Esophagus muscularis mucosa (tissue), 4 donors: Measurements from ENCODE around the gene SHB. TPM values are rescaled to one million over a fixed set of nuclear protein-coding genes. Genes with fewer than 3 reads are reported as not detected.

Experiments
- DNase-seq: peaks from one replicate; pipeline ENCODE4 v3.0.0-alpha.2; 2017; ENCODE audit errors: extremely low spot score
- H3K27ac ChIP-seq, 4 donors: fragments of 200-600 bp; sonication (generic); replicated peaks in 1 of 4; 1 replicate in 3 of 4; 2 replicates in 1 of 4; pipeline ENCODE4 v1.5.1; 2016 to 2019; ENCODE audit warnings: mild to moderate bottlenecking in 1 of 4
- H3K27me3 ChIP-seq, 4 donors: fragments of 200-600 bp; sonication (generic); one replicate each; pipeline versions ENCODE4 v1.5.1 to v1.6.0; 2016 to 2019
- H3K36me3 ChIP-seq, 4 donors: fragments of 200-600 bp; sonication (generic); one replicate each; pipeline ENCODE4 v1.5.1; 2016 to 2019
- H3K4me1 ChIP-seq, 4 donors: fragments of 200-600 bp; sonication (generic); one replicate each; pipeline ENCODE4 v1.5.1; 2016 to 2019
- H3K4me3 ChIP-seq, 4 donors: fragments of 200-600 bp; sonication (generic); 1 replicate in 2 of 4; 2 replicates in 2 of 4; pipeline ENCODE4 v1.5.1; 2016 to 2019; ENCODE audit warnings: mild to moderate bottlenecking in 4 of 4, moderate library complexity in 1 of 4
- H3K9me3 ChIP-seq, 4 donors: fragments of 200-600 bp; sonication (generic); 1 replicate in 3 of 4; 2 replicates in 1 of 4; pipeline ENCODE4 v1.5.1; 2016 to 2019
- CTCF ChIP-seq, 3 experiments: fragments of 200-600 bp in 2 of 3; fragments of 450-650 bp in 1 of 3; sonication (generic) in 2 of 3; IDR thresholded peaks; one replicate each; pipeline ENCODE4 v1.5.1; 2017 to 2019; ENCODE audit warnings: antibody characterized with exemption in 3 of 3, mild to moderate bottlenecking in 2 of 3, moderate library complexity in 1 of 3
- EP300 ChIP-seq: sonication (generic); formaldehyde crosslinking; IDR thresholded peaks from one replicate; pipeline ENCODE4 v1.6.1; 2017; ENCODE audit warnings: antibody characterized with exemption
- POLR2A ChIP-seq: fragments of 450-650 bp; IDR thresholded peaks from one replicate; pipeline ENCODE4 v1.6.1; 2017; ENCODE audit warnings: antibody characterized with exemption, moderate library complexity, mild to moderate bottlenecking, low read depth
- POLR2AphosphoS5 ChIP-seq, 2 donors: sonication (generic); formaldehyde crosslinking; IDR thresholded peaks; one replicate each; pipeline ENCODE4 v1.6.1; 2017; ENCODE audit warnings: antibody characterized with exemption in 2 of 2
- WGBS: methylation state at CpG from one replicate; pipeline ENCODE4 v1.1.5; 2018; 5-methylcytosine and 5-hydroxymethylcytosine counted together
- intact Hi-C: fragments of 100-400 bp; cut with DNase I; formaldehyde crosslinking; loops from one replicate; pipeline ENCODE4 v1.15.1; 2023
- total RNA-seq, 4 donors: library from RNA; depleted of rRNA; stranded (reverse); fragments of >200 nt; gene quantifications; one replicate each; pipeline versions ENCODE4 v1.1.0 to v1.2.1, GENCODE V29; 2016

SHB gene
- total RNA-seq, 4 donors from 2014 or later: 16.6 to 21.2 (median 21.0) TPM

- DNase-seq: no peak
- intact Hi-C loops: no loop called here
- Histone ChIP-seq H3K27me3 (no peaks in the 10 kb centered on the region), H3K27ac (peak overlapping the region; percentile 59 to 66 (median 62)), H3K4me3 (no peak overlapping the region), H3K9me3 (no peaks in the 10 kb centered on the region), H3K4me1 (peaks cover 35 to 61% (median 51%) of the 10 kb centered on the region in 4 donors), H3K36me3 (no peaks in the 10 kb centered on the region)
- TF ChIP-seq POLR2AphosphoS5 (IDR thresholded peaks at IDR 0.05) (no peak), POLR2A (no peak), CTCF (IDR thresholded peaks at IDR 0.05) (no peak), EP300 (no peak)
- WGBS: 49% methylated on average over 3 of the region's 4 CpGs
Observed at GRCh38 chr9:38031594-38031993, 37.4 kb downstream of the SHB start.

- no peaks in the 10 kb centered on the region for H3K36me3 ChIP-seq
- H3K27me3 ChIP-seq: no peaks in the 10 kb centered on the region
- peak overlapping the region in 1 of 4 donors; percentile 18 for H3K27ac ChIP-seq
- WGBS: 88% methylated on average over 3 of the region's 3 CpGs
- peaks cover 42 to 64% (median 55%) of the 10 kb centered on the region in 4 donors for H3K4me1 ChIP-seq
- TF ChIP-seq POLR2A: no peak
- TF ChIP-seq EP300: no peak
- TF ChIP-seq POLR2AphosphoS5 (IDR thresholded peaks at IDR 0.05): no peak
- no peak for TF ChIP-seq CTCF (IDR thresholded peaks at IDR 0.05)
- no peak overlapping the region for H3K4me3 ChIP-seq
- intact Hi-C loops: no loop called here
- H3K9me3 ChIP-seq: no peaks in the 10 kb centered on the region
- no peak for DNase-seq
Observed at GRCh38 chr9:38030658-38031057, 38.4 kb downstream of the SHB start.

GRCh38 chr9:38029915-38030638 is 39.0 kb downstream of the SHB start:
- intact Hi-C loops: loop anchor here (5.0 kb wide), 1 partner anchor 37 kb away; the partner anchor contains the start of gene SHB
- TF ChIP-seq POLR2AphosphoS5 (IDR thresholded peaks at IDR 0.05) (no peak), CTCF (IDR thresholded peaks at IDR 0.05) (no peak), EP300 (no peak), POLR2A (no peak)
- Histone ChIP-seq H3K36me3 (no peaks in the 10 kb centered on the region), H3K4me3 (no peak overlapping the region), H3K27me3 (no peaks in the 10 kb centered on the region), H3K27ac (no peak overlapping the region), H3K4me1 (peaks cover 47 to 70% (median 60%) of the 10 kb centered on the region in 4 donors), H3K9me3 (no peaks in the 10 kb centered on the region)
- DNase-seq: no peak
- WGBS: 85% methylated on average over 9 of the region's 9 CpGs

- DNase-seq: no peak
- TF ChIP-seq EP300: no peak
- TF ChIP-seq POLR2A: no peak
- no peak for TF ChIP-seq POLR2AphosphoS5 (IDR thresholded peaks at IDR 0.05)
- no peak for TF ChIP-seq CTCF (IDR thresholded peaks at IDR 0.05)
- Histone ChIP-seq H3K27me3 (no peaks in the 10 kb centered on the region), H3K36me3 (no peaks in the 10 kb centered on the region), H3K9me3 (no peaks in the 10 kb centered on the region), H3K4me1 (peaks cover 64 to 89% (median 77%) of the 10 kb centered on the region in 4 donors), H3K4me3 (no peak overlapping the region), H3K27ac (peak overlapping the region; percentile 78 to 83 (median 79))
- intact Hi-C loops: loop anchor here (2.0 to 5.0 kb wide), 2 partner anchors 19 to 40 kb away; partner anchors contain the start of gene SHB
- 84% methylated on average over 4 of the region's 6 CpGs for WGBS
Observed at GRCh38 chr9:38027714-38028113, 41.3 kb downstream of the SHB start.
